HG02759 (cell line): ENCODE data around the gene ABCF2.

ENCODE experiments used
- ATAC-seq: cut with Tn5 transposase; IDR thresholded peaks from one replicate; pipeline ENCODE4 v1.9.1; 2021; ENCODE audit warnings: mild to moderate bottlenecking, moderate library complexity; ENCODE audit not compliant: unreplicated experiment

Gene ABCF2

GRCh38 chr7:151226560-151226874 is 488 bp downstream of the ABCF2 start:
- no peak for ATAC-seq

DNA sequence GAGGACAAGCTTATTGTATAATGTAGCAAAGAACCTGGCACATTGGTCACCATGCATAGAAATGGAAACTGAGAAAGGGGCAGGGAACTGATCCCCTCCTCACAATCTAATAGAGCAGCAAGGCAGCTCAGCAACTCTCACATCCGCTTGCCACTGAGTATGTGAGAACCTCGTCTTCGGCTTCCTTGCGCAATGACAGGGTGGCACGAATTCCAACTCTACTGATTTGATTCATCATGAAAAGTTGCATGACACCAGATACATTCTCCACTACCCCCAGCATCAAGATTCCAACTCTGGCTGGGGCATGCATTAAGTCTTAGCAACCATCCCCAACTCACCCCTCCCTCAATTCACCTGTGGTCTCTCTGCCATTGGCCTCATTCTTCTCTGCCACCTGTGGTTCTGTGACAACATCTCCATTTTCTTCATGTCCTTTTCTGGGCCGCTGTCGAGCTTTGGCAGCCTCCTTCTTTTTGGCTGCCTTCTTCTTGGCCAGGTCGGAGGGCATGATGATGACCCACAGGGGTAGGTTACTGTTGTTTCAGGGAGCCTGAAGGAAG is 976 bp downstream of the ABCF2 start:
- no peak for ATAC-seq

DNA sequence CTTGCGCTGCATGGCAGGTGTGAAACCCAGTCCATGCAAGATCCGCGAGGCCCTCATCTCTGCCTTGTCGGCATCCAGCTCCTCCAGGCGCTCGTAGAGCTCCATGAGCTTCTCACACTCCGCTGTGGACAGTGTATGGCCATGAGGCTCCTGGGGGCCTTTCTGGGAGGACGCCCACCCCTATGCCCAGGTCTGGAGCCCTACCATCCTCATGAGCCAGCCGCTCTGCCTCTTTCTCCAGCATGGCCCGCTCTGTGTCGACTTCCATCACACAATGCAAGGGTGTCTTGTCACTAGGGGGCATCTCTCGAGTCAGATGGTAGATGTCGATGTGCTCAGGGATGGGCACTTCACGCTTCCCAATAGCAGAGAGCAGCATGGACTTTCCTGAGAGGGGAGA is 3.3 kb downstream of the ABCF2 start:
- ATAC-seq, result no peak

DNA sequence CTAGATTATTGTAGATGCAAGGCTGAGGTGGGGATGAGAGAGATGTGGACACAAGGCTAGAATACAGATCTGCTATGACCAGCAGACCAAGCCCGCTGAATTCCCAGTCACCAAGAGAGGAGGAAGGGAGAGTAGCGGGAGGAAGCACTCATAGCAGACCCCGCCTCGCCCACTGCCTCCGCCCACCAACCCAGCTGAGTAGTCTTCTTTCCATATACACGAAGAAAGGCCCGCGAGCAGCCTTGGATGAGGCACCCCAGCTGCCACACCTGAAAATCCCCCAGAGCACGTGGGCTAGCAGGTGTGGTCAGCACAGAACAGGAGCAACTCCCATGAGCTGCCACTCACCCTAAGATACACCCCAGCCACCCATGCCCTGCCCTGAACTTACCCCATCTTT is 8.8 kb downstream of the ABCF2 start:
- ATAC-seq, result no peak

- ATAC-seq, result no peak
Measured at GRCh38 chr7:151215396-151215795, 11.6 kb downstream of the ABCF2 start.

DNA sequence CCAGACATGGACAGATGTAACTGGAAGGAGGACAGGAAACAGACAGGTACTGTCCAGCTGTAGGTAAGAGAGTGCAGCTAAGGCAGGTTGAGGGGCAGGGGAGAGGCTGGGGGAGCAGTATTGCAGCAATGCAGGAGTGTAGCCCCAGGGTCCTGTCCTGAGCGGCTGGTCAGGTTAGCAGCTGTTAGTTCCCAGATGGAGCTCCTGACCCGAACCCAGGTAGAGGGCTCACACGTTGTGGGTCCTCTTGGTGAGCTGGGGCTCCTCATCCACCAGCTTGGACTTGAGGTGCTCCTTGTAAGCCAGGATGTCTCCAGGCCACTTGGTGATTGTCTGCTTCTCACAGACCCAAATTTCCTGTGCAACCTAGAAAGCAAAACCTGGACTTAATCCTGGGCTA is 13.2 kb downstream of the ABCF2 start:
- ATAC-seq, result no peak

DNA sequence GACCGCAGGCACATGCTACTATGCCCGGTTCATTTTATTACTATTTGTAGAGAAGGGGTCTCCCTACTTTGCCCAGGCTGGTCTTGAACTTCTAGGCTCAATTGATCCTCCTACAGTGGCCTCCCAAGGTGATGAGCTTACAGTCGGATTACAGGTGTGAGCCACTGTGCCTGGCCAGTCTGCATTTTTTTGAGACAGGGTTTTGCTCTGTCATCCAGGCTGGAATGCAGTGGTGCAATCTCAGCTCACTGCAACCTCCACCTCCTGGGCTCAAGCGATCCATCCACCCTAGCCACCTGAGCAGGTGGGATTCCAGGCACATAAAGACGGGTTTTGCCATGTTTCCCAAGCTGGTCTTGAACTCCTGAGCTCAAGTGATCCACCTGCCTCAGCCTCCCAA is 14.4 kb downstream of the ABCF2 start:
- no peak for ATAC-seq

GRCh38 chr7:151211155-151211772 is 15.7 kb downstream of the ABCF2 start:
- no peak for ATAC-seq

DNA sequence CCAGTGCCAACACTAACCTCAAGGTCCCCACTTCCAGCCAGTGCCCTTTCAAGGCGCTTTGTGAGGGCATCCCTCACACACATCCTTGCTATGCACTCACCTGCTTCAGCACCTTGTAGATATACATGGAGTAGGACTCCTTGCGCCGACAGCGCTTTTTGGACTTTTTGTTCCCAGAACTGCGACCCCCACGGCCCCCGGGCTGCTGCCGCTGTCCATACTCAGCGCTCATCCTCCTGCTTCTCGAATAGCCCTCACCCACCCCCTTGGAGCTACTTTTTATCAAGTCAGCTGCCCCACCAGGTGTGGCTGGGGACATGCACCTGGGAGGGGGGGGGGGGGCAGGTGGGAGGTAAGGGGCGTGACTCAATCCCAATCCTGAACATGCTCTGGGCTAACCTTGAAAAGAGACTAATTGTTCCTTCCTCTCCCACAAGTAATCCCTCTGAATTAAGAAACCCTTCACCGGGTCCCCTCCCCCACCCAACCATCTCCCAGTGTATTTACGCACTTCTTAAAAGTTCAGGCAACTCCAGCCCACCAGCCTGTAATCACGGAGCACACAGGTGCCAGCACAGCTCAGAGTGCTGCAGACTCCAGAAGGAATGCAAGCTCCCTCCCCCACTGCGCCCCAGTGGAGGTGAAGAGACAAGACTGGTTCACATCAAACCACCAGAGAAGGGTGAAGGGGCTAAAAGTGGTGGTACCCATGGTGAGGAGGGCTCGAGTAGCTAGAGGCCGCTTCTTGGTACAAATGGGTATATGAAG is 16.7 kb downstream of the ABCF2 start, which contains the start of gene H2BK1:
Gene H2BK1, minus strand, starts transcription at position 402 of the 768 bp plus-strand sequence. Its CDS starts 170 bp downstream, at position 232.
- no peak for ATAC-seq

DNA sequence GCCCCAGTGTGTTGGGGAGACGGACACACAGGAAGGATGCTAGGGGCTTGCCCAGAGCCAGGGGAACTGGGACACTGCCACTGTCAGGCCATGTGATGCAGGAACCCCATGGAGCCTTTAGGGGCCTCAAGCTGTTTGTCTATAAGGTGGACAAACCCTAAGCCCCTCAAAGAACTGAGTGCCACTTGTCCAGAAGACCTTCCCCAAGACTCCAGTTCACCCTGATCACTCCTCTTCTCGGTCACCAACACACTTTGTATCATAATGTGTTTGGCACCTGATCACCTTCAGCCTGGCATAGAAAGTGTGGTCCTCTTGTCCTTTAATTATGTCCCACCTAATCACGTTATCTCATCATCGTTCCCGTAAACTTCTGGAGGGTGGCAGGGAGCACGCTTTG is 17.4 kb downstream of the ABCF2 start:
- ATAC-seq, result no peak

DNA sequence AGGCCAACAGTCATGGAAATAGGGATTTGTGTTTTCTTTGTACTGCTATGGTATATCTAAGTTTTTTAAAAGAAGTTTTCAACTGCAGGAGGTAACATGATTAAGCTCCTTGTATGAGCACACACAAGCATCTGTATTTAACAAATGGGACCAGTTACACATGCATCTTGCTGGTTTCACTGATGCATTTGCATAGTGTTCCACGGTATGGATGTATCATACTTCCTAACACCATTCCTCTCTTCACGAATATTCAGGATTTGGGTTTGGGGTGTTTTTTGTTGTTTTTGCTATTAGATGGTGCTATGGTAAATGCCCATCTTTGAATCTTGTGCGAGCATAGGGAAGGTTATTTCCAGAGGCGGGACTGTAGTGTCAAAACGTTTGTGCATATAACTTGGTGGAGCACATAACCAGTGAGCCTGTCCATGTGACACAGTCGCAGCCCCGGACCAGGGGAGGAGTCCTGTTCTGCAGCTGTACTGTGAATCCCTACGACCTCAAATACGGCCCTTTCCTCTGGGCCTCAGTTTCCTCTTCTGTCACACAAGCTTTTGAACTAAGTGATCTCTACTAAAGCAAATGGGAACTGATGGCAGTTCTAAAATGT is 18.6 kb downstream of the ABCF2 start:
- no peak for ATAC-seq

GRCh38 chr7:151207804-151208203 is 19.2 kb downstream of the ABCF2 start:
- no peak for ATAC-seq

- ATAC-seq, result no peak
Measured at GRCh38 chr7:151207315-151207714, 19.7 kb downstream of the ABCF2 start.

GRCh38 chr7:151206914-151207313 is 20.1 kb downstream of the ABCF2 start:
- ATAC-seq, result no peak

- ATAC-seq, result no peak
Measured at GRCh38 chr7:151205730-151206129, 21.3 kb downstream of the ABCF2 start.

DNA sequence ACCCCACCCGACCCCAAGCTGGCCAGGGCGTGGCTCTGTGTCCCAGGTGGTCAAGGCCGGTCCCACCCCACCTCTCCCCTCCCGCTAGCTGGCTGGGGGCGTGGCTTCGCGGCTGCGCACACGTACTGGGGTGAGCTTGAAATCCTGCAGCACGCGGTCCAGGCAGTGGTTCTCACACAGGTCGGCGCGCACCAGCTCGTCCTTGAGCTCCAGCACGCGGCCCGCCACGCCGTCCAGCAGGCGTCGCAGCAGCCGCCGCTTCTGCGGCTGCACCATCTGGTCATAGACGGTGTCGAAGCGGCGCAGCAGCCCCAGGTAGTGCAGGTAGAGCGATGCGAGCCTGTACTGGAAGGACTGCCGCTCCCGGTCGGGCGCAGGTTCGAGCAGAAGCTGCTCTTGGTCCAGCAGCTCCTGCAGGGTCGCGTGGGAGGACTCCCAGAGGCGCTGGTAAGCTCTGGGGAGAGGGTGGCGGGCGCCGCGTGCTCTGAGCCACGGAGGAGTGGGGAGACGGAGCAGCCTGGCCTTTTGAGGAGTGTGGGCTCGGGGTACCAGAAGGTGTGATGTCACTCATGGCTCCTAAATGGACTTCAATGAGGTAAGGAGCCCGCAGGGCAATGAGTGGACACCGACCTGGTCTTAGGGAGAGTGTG is 22.5 kb downstream of the ABCF2 start:
- ATAC-seq, result no peak

- ATAC-seq, result no peak
Measured at GRCh38 chr7:151202836-151203235, 24.2 kb downstream of the ABCF2 start.

- ATAC-seq, result no peak
Measured at GRCh38 chr7:151201751-151202150, 25.3 kb downstream of the ABCF2 start.

DNA sequence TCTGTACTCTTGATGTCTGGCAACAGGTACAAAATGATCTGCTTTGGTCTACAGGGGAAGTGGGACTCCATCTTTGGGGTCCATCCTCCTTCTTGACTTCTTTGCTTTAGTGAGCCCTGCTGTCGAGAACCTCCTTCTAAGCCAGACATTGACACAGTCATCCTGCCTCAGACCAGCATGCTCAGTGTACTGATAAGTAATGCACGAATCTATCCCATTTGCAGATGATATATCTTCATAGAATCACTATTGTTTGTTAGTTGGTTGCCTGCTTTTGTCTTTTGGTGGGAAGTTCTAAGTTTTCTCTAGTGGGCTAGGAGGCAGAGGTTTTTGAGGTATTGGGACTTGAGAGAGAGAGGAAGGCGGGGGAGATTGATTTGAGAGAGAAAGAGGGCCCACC is 25.7 kb downstream of the ABCF2 start:
- no peak for ATAC-seq

GRCh38 chr7:151198945-151199848 is 27.8 kb downstream of the ABCF2 start:
- ATAC-seq, result no peak
